HepG2 (cell line): ENCODE results near the gene CDK8.

Source experiments
- HHEX ChIP-seq: IDR thresholded peaks from 2 replicates; pipeline ENCODE4 v1.6.1; 2016; ENCODE audit warnings: control low read depth
- MYC ChIP-seq: sonication (generic); formaldehyde crosslinking; IDR thresholded peaks from 2 replicates; pipeline ENCODE4 v1.9.0; 2021; ENCODE audit warnings: missing genetic modification reagents, borderline replicate concordance
- NFIC ChIP-seq: IDR thresholded peaks from 2 replicates; pipeline ENCODE4 v1.6.1; 2012; ENCODE audit warnings: mild to moderate bottlenecking, low read length, inconsistent platforms
- PBX2 ChIP-seq: IDR thresholded peaks from 2 replicates; pipeline ENCODE4 v1.6.1; 2016; ENCODE audit warnings: control low read depth
- SP1 ChIP-seq, 2 experiments: fragments of 450-650 bp in 1 of 2; sonication (generic) in 1 of 2; formaldehyde crosslinking in 1 of 2; IDR thresholded peaks; 2 replicates each; pipeline versions ENCODE4 v1.4.0 to v1.6.1; 2016 to 2020; ENCODE audit warnings: missing genetic modification reagents in 1 of 2
- TBP ChIP-seq: sonication (generic); formaldehyde crosslinking; IDR thresholded peaks from 2 replicates; pipeline ENCODE4 v1.5.0; 2020; ENCODE audit warnings: missing genetic modification reagents
- YY1 ChIP-seq: IDR thresholded peaks from 2 replicates; pipeline ENCODE4 v1.6.1; 2011; ENCODE audit warnings: low read length, low read depth, moderate library complexity, mild to moderate bottlenecking; ENCODE audit not compliant: insufficient read depth, insufficient replicate concordance
- ZBTB34 ChIP-seq: sonication (generic); formaldehyde crosslinking; IDR thresholded peaks from 2 replicates; pipeline ENCODE4 v1.8.0; 2022; ENCODE audit warnings: mild to moderate bottlenecking, missing genetic modification reagents
- ZNF572 ChIP-seq: sonication (generic); formaldehyde crosslinking; IDR thresholded peaks from 2 replicates; pipeline ENCODE4 v1.5.1; 2020; ENCODE audit warnings: mild to moderate bottlenecking, missing genetic modification reagents
- ZNF766 ChIP-seq: sonication (generic); formaldehyde crosslinking; IDR thresholded peaks from 2 replicates; pipeline ENCODE4 v1.5.0; 2020; ENCODE audit warnings: missing genetic modification reagents, borderline replicate concordance
- TF ChIP-seq, protein P1 (sequence below): sonication (generic); formaldehyde crosslinking; IDR thresholded peaks from 2 replicates; pipeline ENCODE4 v1.4.0; 2020; ENCODE audit warnings: missing genetic modification reagents
- TF ChIP-seq, protein P2 (sequence below): sonication (generic); formaldehyde crosslinking; IDR thresholded peaks from 2 replicates; pipeline ENCODE4 v1.5.0; 2020; ENCODE audit warnings: mild to moderate bottlenecking, missing genetic modification reagents, moderate library complexity
- TF ChIP-seq, protein P3 (sequence below): sonication (generic); formaldehyde crosslinking; IDR thresholded peaks from 2 replicates; pipeline ENCODE4 v1.4.0; 2020; ENCODE audit warnings: missing genetic modification reagents

DNA sequence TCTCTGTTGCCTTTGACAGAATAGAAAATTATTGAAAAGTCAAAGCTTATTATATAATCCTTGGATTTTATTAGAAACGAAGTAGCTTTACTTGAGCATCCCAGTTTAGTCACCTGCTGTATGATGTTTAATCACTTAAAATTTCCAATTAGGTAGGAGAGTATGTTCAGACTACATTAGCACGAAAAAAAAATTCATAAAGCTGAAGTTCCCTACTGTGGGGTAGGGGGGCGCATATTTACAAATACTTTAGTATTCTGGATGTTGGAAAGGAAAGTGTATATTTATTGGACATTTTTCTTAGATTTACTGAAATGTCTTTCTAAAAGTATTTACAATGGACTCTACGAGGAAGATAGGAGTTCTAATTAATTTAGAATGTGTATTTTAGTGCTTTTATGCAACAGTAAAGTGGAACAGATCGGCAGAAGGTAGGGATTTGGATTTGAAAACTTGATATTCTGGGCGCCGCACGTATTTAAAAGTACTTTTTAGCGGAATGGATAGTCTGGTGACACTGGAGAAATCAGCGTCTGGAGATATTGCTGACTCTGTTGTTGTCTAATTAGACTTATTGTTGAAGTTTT lies 1.9 kb downstream of the CDK8 start:
- TF ChIP-seq SP1 (IDR thresholded peaks at IDR 0.05) (no peak), SP1 (CRISPR knock-in tag; IDR thresholded peaks at IDR 0.05) (no peak), PBX2 (CRISPR knock-in tag) (no peak), ZNF766 (CRISPR knock-in tag) (no peak), NFIC (no peak), ZBTB34 (CRISPR knock-in tag) (no peak), MYC (no peak), ZNF572 (CRISPR knock-in tag) (no peak), TBP (CRISPR knock-in tag) (no peak), HHEX (CRISPR knock-in tag) (no peak), YY1 (no peak)
- TF ChIP-seq, protein P1, sequence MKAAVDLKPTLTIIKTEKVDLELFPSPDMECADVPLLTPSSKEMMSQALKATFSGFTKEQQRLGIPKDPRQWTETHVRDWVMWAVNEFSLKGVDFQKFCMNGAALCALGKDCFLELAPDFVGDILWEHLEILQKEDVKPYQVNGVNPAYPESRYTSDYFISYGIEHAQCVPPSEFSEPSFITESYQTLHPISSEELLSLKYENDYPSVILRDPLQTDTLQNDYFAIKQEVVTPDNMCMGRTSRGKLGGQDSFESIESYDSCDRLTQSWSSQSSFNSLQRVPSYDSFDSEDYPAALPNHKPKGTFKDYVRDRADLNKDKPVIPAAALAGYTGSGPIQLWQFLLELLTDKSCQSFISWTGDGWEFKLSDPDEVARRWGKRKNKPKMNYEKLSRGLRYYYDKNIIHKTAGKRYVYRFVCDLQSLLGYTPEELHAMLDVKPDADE (CRISPR knock-in tag), result no peak
- TF ChIP-seq, protein P2, sequence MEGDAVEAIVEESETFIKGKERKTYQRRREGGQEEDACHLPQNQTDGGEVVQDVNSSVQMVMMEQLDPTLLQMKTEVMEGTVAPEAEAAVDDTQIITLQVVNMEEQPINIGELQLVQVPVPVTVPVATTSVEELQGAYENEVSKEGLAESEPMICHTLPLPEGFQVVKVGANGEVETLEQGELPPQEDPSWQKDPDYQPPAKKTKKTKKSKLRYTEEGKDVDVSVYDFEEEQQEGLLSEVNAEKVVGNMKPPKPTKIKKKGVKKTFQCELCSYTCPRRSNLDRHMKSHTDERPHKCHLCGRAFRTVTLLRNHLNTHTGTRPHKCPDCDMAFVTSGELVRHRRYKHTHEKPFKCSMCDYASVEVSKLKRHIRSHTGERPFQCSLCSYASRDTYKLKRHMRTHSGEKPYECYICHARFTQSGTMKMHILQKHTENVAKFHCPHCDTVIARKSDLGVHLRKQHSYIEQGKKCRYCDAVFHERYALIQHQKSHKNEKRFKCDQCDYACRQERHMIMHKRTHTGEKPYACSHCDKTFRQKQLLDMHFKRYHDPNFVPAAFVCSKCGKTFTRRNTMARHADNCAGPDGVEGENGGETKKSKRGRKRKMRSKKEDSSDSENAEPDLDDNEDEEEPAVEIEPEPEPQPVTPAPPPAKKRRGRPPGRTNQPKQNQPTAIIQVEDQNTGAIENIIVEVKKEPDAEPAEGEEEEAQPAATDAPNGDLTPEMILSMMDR (CRISPR knock-in tag), result 0 out of 2 replicates have a peak, but pooled peaks have one; percentile 15
- TF ChIP-seq, protein P3, sequence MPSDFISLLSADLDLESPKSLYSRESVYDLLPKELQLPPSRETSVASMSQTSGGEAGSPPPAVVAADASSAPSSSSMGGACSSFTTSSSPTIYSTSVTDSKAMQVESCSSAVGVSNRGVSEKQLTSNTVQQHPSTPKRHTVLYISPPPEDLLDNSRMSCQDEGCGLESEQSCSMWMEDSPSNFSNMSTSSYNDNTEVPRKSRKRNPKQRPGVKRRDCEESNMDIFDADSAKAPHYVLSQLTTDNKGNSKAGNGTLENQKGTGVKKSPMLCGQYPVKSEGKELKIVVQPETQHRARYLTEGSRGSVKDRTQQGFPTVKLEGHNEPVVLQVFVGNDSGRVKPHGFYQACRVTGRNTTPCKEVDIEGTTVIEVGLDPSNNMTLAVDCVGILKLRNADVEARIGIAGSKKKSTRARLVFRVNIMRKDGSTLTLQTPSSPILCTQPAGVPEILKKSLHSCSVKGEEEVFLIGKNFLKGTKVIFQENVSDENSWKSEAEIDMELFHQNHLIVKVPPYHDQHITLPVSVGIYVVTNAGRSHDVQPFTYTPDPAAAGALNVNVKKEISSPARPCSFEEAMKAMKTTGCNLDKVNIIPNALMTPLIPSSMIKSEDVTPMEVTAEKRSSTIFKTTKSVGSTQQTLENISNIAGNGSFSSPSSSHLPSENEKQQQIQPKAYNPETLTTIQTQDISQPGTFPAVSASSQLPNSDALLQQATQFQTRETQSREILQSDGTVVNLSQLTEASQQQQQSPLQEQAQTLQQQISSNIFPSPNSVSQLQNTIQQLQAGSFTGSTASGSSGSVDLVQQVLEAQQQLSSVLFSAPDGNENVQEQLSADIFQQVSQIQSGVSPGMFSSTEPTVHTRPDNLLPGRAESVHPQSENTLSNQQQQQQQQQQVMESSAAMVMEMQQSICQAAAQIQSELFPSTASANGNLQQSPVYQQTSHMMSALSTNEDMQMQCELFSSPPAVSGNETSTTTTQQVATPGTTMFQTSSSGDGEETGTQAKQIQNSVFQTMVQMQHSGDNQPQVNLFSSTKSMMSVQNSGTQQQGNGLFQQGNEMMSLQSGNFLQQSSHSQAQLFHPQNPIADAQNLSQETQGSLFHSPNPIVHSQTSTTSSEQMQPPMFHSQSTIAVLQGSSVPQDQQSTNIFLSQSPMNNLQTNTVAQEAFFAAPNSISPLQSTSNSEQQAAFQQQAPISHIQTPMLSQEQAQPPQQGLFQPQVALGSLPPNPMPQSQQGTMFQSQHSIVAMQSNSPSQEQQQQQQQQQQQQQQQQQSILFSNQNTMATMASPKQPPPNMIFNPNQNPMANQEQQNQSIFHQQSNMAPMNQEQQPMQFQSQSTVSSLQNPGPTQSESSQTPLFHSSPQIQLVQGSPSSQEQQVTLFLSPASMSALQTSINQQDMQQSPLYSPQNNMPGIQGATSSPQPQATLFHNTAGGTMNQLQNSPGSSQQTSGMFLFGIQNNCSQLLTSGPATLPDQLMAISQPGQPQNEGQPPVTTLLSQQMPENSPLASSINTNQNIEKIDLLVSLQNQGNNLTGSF, result no peak
